Natural killer cell treated with Interleukin-12 subunit alpha and Interleukin-12 subunit beta and Interleukin-15 and Interleukin-18, amount 100 ng/mL, for 72 hours (primary cell): ENCODE results near the gene LAMTOR3. TPM values are rescaled to one million over a fixed set of nuclear protein-coding genes. Genes with fewer than 3 reads are reported as not detected.

Source experiments
- ATAC-seq, 2 donors: fragments of 150-1000 bp; cut with Tn5 transposase in 1 of 2; sonication (Bioruptor Pico), chemical (Tn5 transposase) in 1 of 2; 2 replicates each; pipeline ENCODE4 v1.10.0; 2021
- DNase-seq: peaks from one replicate; pipeline ENCODE4 v3.0.0; 2022; ENCODE audit warnings: low spot score
- H3K27ac Mint-ChIP-seq, 2 donors: 1 replicate in 1 of 2; 2 replicates in 1 of 2; pipeline ENCODE4 v1.8.0; 2022; ENCODE audit warnings: mixed read lengths in 2 of 2, mild to moderate bottlenecking in 1 of 2, moderate library complexity in 1 of 2
- H3K27me3 Mint-ChIP-seq, 2 donors: 1 replicate in 1 of 2; 2 replicates in 1 of 2; pipeline ENCODE4 v1.8.0; 2022; ENCODE audit warnings: mixed read lengths in 2 of 2
- H3K36me3 Mint-ChIP-seq: one replicate; pipeline ENCODE4 v1.8.0; 2022; ENCODE audit warnings: mixed read lengths
- H3K4me1 Mint-ChIP-seq, 2 donors: 1 replicate in 1 of 2; 2 replicates in 1 of 2; pipeline ENCODE4 v1.8.0; 2022; ENCODE audit warnings: low read depth in 2 of 2, mixed read lengths in 2 of 2, mild to moderate bottlenecking in 1 of 2
- H3K4me3 Mint-ChIP-seq: one replicate; pipeline ENCODE4 v1.8.0; 2022; ENCODE audit warnings: mixed read lengths
- H3K9me3 Mint-ChIP-seq: 2 replicates; pipeline ENCODE4 v1.8.0; 2022; ENCODE audit warnings: mixed read lengths
- total RNA-seq, 2 donors: library from RNA; stranded (reverse); gene quantifications; one replicate each; pipeline ENCODE4 v1.2.3, GENCODE V29; 2022

LAMTOR3 gene, protein sequence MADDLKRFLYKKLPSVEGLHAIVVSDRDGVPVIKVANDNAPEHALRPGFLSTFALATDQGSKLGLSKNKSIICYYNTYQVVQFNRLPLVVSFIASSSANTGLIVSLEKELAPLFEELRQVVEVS
- 10 to 100 TPM; 13.9 to 32.3 TPM for total RNA-seq

DNA sequence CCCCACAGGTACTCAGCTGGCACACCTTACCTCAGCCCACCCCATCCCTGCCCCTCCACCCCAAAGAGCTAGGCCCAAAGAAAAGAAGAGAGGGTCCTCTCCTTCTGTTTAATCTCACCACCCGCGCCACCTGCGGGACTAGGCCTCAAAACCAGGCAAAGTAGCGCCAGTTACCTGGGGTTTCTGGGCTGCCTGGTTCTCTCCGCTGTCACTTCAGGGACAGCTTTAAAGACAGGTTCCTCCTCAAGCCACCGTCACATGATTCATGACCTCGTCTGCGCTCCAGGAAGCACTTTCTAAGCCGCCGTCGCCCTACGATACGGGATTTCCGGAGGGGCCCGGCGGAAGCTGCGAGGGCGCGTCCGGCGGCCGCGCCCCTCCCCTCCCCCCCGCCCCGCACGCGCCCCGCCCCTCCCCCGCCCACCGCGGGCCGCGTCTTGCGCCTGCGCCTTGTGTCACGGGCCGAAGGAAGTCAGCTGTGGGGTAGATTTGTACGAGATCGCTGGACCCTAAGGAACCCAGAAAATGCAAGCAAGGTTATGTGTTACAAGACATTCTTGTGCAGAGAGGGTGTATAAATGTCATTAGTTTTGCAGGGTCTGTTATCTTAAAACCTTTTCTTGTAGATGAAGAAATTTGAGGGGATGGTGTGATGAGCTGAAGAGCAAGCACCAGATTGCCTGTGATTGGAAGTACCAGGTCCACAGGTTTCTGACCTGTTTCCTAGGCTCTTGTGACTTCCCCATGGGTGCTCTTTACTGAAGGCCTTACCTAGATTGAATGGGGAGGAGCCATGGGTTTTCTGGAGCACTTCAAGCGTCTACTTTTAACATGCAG lies at the start of gene LAMTOR3:
Gene LAMTOR3, minus strand, starts transcription at position 267 of the 837 bp plus-strand sequence. CDS start 464 bp downstream, outside the sequence.
- no peaks in the 10 kb centered on the region for H3K36me3 Mint-ChIP-seq

DNA sequence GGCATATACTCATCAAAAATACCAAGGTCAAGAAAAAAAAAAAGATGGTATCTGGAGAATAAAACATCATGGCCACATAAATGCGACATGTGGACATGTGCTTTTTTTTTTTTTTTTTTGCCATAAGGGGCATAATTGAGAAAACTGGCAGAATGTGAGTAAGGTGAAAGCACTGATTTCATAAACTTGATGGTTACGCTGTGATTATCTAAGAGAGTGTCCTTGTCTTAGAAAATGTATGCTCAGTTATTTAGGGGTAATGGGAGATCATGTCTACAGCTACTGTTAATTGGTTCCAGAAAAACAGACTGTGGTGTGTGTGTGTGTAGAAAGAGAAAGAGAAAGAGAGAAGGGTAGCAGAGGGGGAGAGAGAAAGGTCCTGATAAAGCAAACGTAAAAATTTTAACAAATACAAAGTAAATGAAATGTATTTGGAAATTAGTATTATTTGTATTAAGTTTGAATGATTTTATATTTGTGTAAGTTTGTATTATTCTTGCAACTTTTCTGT lies 44.1 kb upstream of the LAMTOR3 start:
- Mint-ChIP-seq H3K27me3 (no peaks in the 10 kb centered on the region), H3K36me3 (peaks cover 29% of the 10 kb centered on the region), H3K4me1 (peaks cover 23 to 35% of the 10 kb centered on the region in 2 donors), H3K4me3 (no peak overlapping the region), H3K9me3 (no peaks in the 10 kb centered on the region), H3K27ac (no peak overlapping the region)
- ATAC-seq (no peak), DNase-seq (no peak)

More for the DNA sequence above, at the start of gene LAMTOR3:
- peak; percentile 99 to 100 for ATAC-seq
- peaks cover 26 to 31% of the 10 kb centered on the region in 2 donors for H3K4me1 Mint-ChIP-seq
- peak within 1 kb of the TSS; percentile 82 to 95 for H3K27ac Mint-ChIP-seq
- peak within 1 kb of the TSS; percentile 87 for H3K4me3 Mint-ChIP-seq
- DNase-seq: peak; percentile 95
- H3K27me3 Mint-ChIP-seq: no peaks in the 10 kb centered on the region
- H3K9me3 Mint-ChIP-seq: no peaks in the 10 kb centered on the region

DNA sequence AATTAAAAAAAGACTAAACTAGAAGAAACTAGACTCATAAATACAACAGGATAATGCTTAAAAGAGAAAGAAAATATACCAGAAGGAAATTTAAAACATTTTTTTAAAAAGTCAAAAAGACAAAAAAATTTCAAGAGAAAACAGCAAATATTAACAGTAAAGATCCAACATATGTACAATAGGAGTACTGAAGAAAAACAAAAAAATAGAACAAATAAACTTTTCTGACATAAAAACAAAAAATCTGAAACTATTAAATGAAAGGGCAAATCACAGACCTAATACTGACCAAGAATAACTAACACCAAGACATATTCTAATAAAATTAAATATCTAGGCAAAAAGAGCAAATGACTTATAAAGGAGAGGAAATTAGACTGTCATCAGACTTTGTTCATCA lies 40.7 kb upstream of the LAMTOR3 start:
- no peak overlapping the region for H3K4me3 Mint-ChIP-seq

DNA sequence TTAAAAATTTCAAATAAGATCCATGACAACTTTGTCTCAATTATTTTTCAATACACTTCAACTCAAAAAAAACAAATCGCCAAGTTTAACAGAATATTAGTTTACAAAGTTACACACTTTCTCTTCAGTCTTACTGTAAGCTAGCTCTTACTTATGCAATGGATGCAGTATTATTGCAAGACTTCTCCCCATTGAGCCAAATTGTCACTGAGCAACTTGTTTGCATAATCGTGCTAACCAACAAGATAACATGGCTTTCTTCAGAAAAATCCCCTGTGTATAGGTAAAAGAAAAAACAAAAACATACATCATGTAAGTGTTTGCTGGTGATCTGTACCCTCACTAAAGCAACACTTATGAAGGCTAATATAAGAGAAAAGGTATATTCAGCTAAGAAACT lies 33.3 kb upstream of the LAMTOR3 start:
- Mint-ChIP-seq H3K4me1 (peaks cover 25 to 33% of the 10 kb centered on the region in 2 donors), H3K9me3 (no peaks in the 10 kb centered on the region), H3K4me3 (no peak overlapping the region), H3K36me3 (peaks cover 11% of the 10 kb centered on the region), H3K27me3 (no peaks in the 10 kb centered on the region), H3K27ac (peak overlapping the region in 1 of 2 donors; percentile 29)
- DNase-seq (no peak), ATAC-seq (no peak)

More for the DNA sequence above, 40.7 kb upstream of the LAMTOR3 start:
- ATAC-seq (no peak), DNase-seq (no peak)
- peaks cover 33 to 39% of the 10 kb centered on the region in 2 donors for H3K4me1 Mint-ChIP-seq
- H3K9me3 Mint-ChIP-seq: no peaks in the 10 kb centered on the region
- no peak overlapping the region for H3K27ac Mint-ChIP-seq
- peaks cover 25% of the 10 kb centered on the region for H3K36me3 Mint-ChIP-seq
- H3K27me3 Mint-ChIP-seq: no peaks in the 10 kb centered on the region

DNA sequence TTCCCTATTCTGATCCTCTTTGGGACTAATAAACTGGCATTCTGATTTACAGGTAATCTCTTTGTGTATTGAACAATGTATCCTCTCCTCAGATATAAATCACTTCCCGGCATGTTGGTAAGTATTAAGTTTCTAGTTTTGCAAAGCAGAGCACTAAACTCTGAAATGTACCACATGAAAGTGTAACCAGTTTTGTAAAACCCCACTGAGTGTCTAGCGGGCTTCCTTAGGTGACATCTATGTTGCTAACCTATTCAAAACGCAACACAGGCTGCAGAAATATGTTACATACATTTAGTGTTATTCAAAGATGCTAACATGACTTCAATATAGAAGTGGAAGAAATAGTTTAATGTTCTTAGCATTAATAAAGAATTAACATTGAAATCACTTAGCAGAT lies 26.9 kb upstream of the LAMTOR3 start:
- H3K36me3 Mint-ChIP-seq: peaks cover 15% of the 10 kb centered on the region
- H3K4me3 Mint-ChIP-seq: no peak overlapping the region
- H3K4me1 Mint-ChIP-seq: peaks cover 6 to 9% of the 10 kb centered on the region in 2 donors
- H3K9me3 Mint-ChIP-seq: no peaks in the 10 kb centered on the region
- ATAC-seq (no peak), DNase-seq (no peak)
- no peaks in the 10 kb centered on the region for H3K27me3 Mint-ChIP-seq
- H3K27ac Mint-ChIP-seq: no peak overlapping the region

DNA sequence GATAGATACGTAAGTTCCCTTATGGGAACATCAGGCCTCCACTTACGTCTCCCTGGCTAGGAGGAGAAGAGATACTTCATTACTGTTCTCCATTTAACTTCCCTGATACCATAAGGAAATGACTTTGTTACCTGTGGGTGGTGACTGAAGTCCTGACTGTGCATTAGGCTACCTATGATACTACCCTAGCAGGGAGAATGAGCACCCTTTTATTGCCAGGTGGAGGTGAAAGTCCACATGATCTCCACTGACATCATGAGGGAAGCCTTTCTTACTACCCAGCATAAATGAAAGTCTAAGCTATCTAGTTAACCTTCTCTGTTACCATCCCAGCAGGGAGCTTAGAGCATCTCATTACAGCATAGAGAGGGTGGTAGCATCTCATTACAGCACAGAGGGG lies 24.4 kb upstream of the LAMTOR3 start:
- no peak overlapping the region for H3K4me3 Mint-ChIP-seq
- H3K36me3 Mint-ChIP-seq: peaks cover 28% of the 10 kb centered on the region
- no peaks in the 10 kb centered on the region for H3K27me3 Mint-ChIP-seq
- DNase-seq (no peak), ATAC-seq (no peak)
- peaks cover 6 to 11% of the 10 kb centered on the region in 2 donors for H3K4me1 Mint-ChIP-seq
- no peak overlapping the region for H3K27ac Mint-ChIP-seq
- H3K9me3 Mint-ChIP-seq: no peaks in the 10 kb centered on the region

DNA sequence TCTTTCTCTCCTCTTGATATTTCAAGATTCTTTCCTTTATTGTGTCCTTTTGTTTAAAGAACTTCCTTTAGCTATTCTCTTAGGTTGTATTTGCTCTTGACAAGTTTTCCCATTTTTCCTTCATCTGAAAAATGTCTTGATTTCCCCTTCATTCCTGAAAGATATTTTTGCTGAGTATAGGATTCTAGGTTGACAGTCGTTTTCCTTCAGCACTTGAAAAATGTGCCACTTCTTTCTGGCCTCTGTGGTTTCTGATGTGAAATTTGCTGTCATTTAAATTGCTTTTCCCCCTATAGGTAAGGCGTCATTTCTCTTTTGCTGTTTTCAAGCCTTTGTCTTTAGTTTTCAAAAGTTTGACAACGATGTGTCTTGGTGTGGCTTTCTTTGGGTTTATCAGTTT lies 23.3 kb upstream of the LAMTOR3 start:
- Mint-ChIP-seq H3K4me3 (no peak overlapping the region), H3K27ac (no peak overlapping the region), H3K27me3 (no peaks in the 10 kb centered on the region), H3K36me3 (peaks cover 28% of the 10 kb centered on the region), H3K4me1 (peaks cover 9 to 15% of the 10 kb centered on the region in 2 donors), H3K9me3 (no peaks in the 10 kb centered on the region)
- DNase-seq (no peak), ATAC-seq (no peak)

DNA sequence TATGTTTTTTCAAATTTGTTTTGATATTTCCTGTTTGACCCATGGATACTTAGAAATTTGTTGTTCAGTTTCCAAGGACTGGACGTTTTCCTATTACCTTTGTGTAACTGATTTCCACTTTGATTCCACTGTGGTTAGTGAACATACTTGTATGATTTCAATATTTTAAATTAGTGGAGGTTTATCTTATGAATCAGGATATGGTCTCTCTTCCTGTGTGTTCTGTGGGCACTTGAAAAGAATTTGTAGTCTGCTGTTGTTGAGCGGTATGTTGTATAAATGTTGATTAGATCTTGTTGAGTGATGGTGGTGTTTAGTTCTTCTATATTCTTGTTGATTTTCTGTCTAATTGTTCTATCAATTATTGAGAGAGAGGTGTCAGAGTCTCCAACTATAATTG lies 21.2 kb upstream of the LAMTOR3 start:
- DNase-seq: no peak
- ATAC-seq: no peak
- Mint-ChIP-seq H3K4me3 (no peak overlapping the region), H3K36me3 (peaks cover 28% of the 10 kb centered on the region), H3K4me1 (peaks cover 15 to 21% of the 10 kb centered on the region in 2 donors), H3K27me3 (no peaks in the 10 kb centered on the region), H3K9me3 (no peaks in the 10 kb centered on the region), H3K27ac (no peak overlapping the region)

DNA sequence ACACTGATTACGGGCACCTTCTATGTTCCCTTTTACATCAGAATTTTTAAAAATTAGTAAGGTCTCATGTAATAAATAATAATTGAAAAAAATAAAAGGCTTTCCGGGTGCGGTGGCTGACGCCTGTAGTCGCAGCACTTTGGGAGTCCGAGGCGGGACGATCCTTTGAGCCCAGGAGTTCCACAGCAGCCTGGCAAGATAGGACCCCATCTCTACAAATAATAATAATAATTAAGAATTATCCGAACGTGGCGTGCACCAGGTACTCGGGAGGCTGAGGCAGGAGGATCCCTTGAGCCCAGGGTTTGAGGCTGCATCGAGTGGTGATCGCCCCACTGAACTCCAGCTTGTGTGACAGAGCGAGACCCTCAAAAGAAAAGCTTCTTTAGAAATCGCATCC lies 771 bp upstream of the LAMTOR3 start:
- H3K4me3 Mint-ChIP-seq: peak overlapping the region; percentile 87
- H3K4me1 Mint-ChIP-seq: peaks cover 25 to 30% of the 10 kb centered on the region in 2 donors
- DNase-seq: no peak

DNA sequence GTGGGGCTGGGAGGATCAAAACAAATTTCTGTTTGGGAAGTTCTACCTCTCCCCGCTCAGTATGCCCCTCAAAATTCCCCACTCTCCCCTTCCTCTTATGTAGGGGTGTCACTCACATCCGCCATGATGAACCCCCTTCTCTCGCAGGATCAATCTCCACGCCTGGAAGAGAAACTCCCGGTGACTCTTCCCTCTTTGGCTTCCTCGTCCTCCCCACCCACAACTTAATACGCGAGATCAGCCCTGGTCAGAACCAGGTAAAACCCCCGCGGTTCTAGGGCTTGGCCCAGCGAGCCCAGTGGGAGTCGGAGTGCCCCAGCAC lies 427 bp downstream of the LAMTOR3 start:
- H3K4me1 Mint-ChIP-seq: peaks cover 29 to 34% of the 10 kb centered on the region in 2 donors
- H3K4me3 Mint-ChIP-seq: peak overlapping the region; percentile 87
- H3K27ac Mint-ChIP-seq: peak overlapping the region; percentile 82 to 95
- no peak for ATAC-seq
- no peaks in the 10 kb centered on the region for H3K36me3 Mint-ChIP-seq
- DNase-seq: no peak
- no peaks in the 10 kb centered on the region for H3K9me3 Mint-ChIP-seq
- H3K27me3 Mint-ChIP-seq: no peaks in the 10 kb centered on the region

More for the DNA sequence above, 771 bp upstream of the LAMTOR3 start:
- Mint-ChIP-seq H3K36me3 (no peaks in the 10 kb centered on the region), H3K27ac (peak overlapping the region; percentile 82 to 95), H3K9me3 (no peaks in the 10 kb centered on the region), H3K27me3 (no peaks in the 10 kb centered on the region)
- no peak for ATAC-seq

DNA sequence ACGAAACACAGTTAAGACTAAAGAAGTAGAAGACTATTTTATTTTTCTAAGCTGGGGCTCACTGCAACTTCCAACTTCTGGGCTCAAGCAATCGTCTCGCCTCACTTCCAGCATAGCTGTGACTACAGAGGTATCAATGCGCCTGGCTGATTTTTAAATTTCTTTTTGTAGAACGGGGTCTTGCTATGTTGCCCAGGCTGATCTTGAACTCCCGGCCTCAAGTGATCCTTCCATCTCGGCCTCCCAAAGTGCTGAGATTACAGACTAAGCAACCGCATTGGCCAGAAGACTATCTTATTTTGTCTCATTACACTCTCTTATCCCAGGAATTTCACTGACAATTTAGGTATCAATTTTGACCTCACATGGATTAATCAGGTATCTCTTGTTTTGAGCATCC lies 1.2 kb downstream of the LAMTOR3 start:
- Mint-ChIP-seq H3K9me3 (no peaks in the 10 kb centered on the region), H3K4me1 (peaks cover 29 to 34% of the 10 kb centered on the region in 2 donors), H3K4me3 (peak overlapping the region; percentile 87), H3K27ac (peak overlapping the region; percentile 82 to 95), H3K36me3 (no peaks in the 10 kb centered on the region), H3K27me3 (no peaks in the 10 kb centered on the region)
- ATAC-seq (no peak), DNase-seq (no peak)

DNA sequence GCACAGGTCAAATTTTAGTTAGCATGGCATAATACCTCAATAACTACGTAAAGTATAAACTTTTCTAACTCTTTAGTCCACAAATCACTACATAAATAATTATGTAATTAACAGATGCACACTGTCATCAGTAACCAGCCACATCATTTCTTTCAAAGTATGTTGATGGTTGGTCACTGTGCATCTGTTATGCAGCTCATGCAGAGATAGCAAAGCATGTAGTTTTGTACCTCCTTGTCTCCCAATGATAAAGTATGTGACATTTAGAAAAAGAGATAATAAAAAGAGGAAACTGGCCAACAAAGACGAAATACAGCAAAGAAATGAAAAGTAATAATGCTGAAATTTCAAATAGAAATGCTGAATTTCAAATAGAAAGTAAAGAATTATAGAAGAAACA lies 2.9 kb downstream of the LAMTOR3 start:
- no peak for ATAC-seq
- H3K4me3 Mint-ChIP-seq: peak overlapping the region; percentile 11
- no peaks in the 10 kb centered on the region for H3K9me3 Mint-ChIP-seq
- peaks cover 29 to 34% of the 10 kb centered on the region in 2 donors for H3K4me1 Mint-ChIP-seq
- DNase-seq: no peak
- no peaks in the 10 kb centered on the region for H3K36me3 Mint-ChIP-seq
- H3K27ac Mint-ChIP-seq: no peak overlapping the region
- H3K27me3 Mint-ChIP-seq: no peaks in the 10 kb centered on the region

DNA sequence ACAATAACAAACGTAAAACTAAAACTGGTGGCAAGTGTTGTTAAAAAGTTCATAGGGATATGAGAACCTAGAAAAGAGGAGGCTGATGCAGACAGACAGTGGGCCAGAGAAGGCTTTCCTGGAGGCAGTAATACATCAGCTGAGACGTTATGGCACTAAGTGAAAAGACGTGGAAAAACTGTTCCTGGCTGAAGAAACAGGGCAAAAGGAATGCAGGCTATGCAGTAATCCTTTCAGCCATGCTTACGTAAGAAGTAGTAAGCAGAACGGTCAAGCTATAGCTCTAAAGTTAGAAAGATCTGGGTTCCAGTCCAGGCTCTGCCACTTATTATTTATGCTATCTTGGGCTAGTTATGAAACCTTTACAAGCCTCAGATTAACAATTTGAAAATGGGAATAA lies 6.4 kb downstream of the LAMTOR3 start:
- H3K27me3 Mint-ChIP-seq: no peaks in the 10 kb centered on the region
- no peak for DNase-seq
- H3K4me3 Mint-ChIP-seq: no peak overlapping the region
- H3K4me1 Mint-ChIP-seq: peaks cover 13 to 14% of the 10 kb centered on the region in 2 donors
- no peaks in the 10 kb centered on the region for H3K9me3 Mint-ChIP-seq
- no peak overlapping the region for H3K27ac Mint-ChIP-seq
- no peak for ATAC-seq
- no peaks in the 10 kb centered on the region for H3K36me3 Mint-ChIP-seq

DNA sequence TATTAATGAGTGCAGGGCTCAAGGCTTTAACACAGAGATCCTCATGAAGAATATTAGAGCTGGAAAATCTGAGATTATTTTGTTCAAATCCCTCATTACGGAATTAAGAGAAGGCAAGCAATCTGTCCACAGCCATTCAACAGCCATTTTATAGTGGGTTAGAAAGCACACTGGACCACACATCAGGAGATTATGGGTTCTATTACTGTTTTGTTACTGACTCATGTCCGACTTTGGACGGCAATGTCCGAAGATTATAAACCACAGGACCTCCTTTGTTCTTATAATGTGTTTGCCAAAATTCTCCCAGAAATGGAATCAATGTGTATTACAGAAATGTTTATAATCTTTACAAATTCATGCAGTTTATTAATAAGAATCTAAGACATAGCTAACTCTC lies 8.1 kb downstream of the LAMTOR3 start:
- ATAC-seq (no peak), DNase-seq (no peak)
- Mint-ChIP-seq H3K4me3 (no peak overlapping the region), H3K27me3 (no peaks in the 10 kb centered on the region), H3K36me3 (no peaks in the 10 kb centered on the region), H3K27ac (no peak overlapping the region), H3K9me3 (no peaks in the 10 kb centered on the region), H3K4me1 (peaks cover 8 to 9% of the 10 kb centered on the region in 2 donors)
